ENCODE results near the gene KIF21A. TPM values are rescaled to one million over a fixed set of nuclear protein-coding genes. Genes with fewer than 3 reads are reported as not detected.

Gene KIF21A
- polyA plus RNA-seq, 2 donors, result 15.5 to 15.7 TPM

DNA sequence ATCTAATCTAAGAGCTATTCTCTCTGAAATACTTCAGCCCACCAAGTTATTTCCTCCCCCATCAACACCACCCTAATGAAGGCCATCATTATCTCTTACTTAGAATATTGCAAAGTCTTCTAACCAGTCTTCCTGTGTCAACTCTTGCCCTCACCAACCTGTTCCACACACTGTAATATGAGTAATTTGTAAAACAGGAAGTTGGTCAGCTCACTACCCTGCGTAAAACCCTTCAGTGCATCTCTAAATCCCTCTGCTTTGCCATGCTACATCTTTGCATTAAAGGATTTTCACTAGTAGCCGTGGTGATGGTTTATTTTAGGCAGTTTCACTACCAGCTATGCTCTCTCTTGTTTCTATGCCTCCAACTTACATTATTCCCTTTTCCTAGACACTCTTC lies 70.0 kb downstream of the KIF21A start:
- H3K9me3 ChIP-seq (ENCODE audit: control insufficient read depth in 2 of 2, insufficient read depth in 1 of 2, low read depth in 1 of 2, low read length in 1 of 2), result no peaks in the 10 kb centered on the region
- no peak overlapping the region for H3K4me3 ChIP-seq (ENCODE audit: low read depth in 1 of 2, low read length in 2 of 2)
- no peaks in the 10 kb centered on the region for H3K27me3 ChIP-seq (ENCODE audit: control insufficient read depth in 1 of 2, insufficient read depth in 2 of 2, low read length in 2 of 2)
- 51 to 61% methylated on average over 2 of the region's 2 CpGs for WGBS, 2 donors
- no peaks in the 10 kb centered on the region for H3K4me1 ChIP-seq (ENCODE audit: control insufficient read depth in 2 of 2, insufficient read depth in 2 of 2, low read length in 1 of 2)
- H3K36me3 ChIP-seq (ENCODE audit: control insufficient read depth in 2 of 2, insufficient read depth in 2 of 2, low read length in 1 of 2), result no peaks in the 10 kb centered on the region
- no peak overlapping the region for H3K27ac ChIP-seq (ENCODE audit: low read depth in 2 of 2, low read length in 1 of 2)

- Histone ChIP-seq H3K36me3 (ENCODE audit: control insufficient read depth in 2 of 2, insufficient read depth in 2 of 2, low read length in 1 of 2) (no peaks in the 10 kb centered on the region), H3K27ac (ENCODE audit: low read depth in 2 of 2, low read length in 1 of 2) (no peak overlapping the region), H3K27me3 (ENCODE audit: control insufficient read depth in 1 of 2, insufficient read depth in 2 of 2, low read length in 2 of 2) (no peaks in the 10 kb centered on the region), H3K9me3 (ENCODE audit: control insufficient read depth in 2 of 2, insufficient read depth in 1 of 2, low read depth in 1 of 2, low read length in 1 of 2) (no peaks in the 10 kb centered on the region), H3K4me3 (ENCODE audit: low read depth in 1 of 2, low read length in 2 of 2) (no peak overlapping the region), H3K4me1 (ENCODE audit: control insufficient read depth in 2 of 2, insufficient read depth in 2 of 2, low read length in 1 of 2) (no peaks in the 10 kb centered on the region)
- WGBS, 2 donors, result 73 to 86% methylated on average over 2 of the region's 2 CpGs
Observed at GRCh38 chr12:39372204-39372925, 70.6 kb downstream of the KIF21A start.

GRCh38 chr12:39369756-39370155 lies 73.2 kb downstream of the KIF21A start:
- H3K4me3 ChIP-seq (ENCODE audit: low read depth in 1 of 2, low read length in 2 of 2), result no peak overlapping the region
- no peaks in the 10 kb centered on the region for H3K9me3 ChIP-seq (ENCODE audit: control insufficient read depth in 2 of 2, insufficient read depth in 1 of 2, low read depth in 1 of 2, low read length in 1 of 2)
- no peak overlapping the region for H3K27ac ChIP-seq (ENCODE audit: low read depth in 2 of 2, low read length in 1 of 2)
- no peaks in the 10 kb centered on the region for H3K36me3 ChIP-seq (ENCODE audit: control insufficient read depth in 2 of 2, insufficient read depth in 2 of 2, low read length in 1 of 2)
- WGBS, 2 donors, result 64 to 82% methylated on average over 2 of the region's 2 CpGs
- H3K27me3 ChIP-seq (ENCODE audit: control insufficient read depth in 1 of 2, insufficient read depth in 2 of 2, low read length in 2 of 2), result no peaks in the 10 kb centered on the region
- H3K4me1 ChIP-seq (ENCODE audit: control insufficient read depth in 2 of 2, insufficient read depth in 2 of 2, low read length in 1 of 2), result no peaks in the 10 kb centered on the region

DNA sequence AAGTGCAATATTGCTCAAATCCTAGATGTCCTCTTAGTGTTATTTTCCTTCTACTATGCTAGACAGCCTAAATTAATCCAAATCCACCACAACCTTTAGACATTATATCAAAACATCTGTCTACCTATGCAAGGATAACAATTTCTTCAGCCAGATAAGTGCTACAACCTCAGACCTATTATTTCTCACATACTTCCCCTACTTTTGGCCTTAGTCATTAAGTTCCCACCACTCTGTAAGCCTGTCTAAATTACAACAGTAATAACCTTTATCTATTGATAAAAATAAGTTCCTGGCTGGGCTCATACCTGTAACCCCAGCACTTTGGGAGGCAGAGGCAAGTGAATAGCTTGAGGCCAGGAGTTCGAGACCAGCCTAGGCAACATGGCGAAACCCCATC lies 74.0 kb downstream of the KIF21A start:
- Histone ChIP-seq H3K27ac (ENCODE audit: low read depth in 2 of 2, low read length in 1 of 2) (no peak overlapping the region), H3K9me3 (ENCODE audit: control insufficient read depth in 2 of 2, insufficient read depth in 1 of 2, low read depth in 1 of 2, low read length in 1 of 2) (no peaks in the 10 kb centered on the region), H3K4me1 (ENCODE audit: control insufficient read depth in 2 of 2, insufficient read depth in 2 of 2, low read length in 1 of 2) (no peaks in the 10 kb centered on the region), H3K27me3 (ENCODE audit: control insufficient read depth in 1 of 2, insufficient read depth in 2 of 2, low read length in 2 of 2) (no peaks in the 10 kb centered on the region), H3K4me3 (ENCODE audit: low read depth in 1 of 2, low read length in 2 of 2) (no peak overlapping the region), H3K36me3 (ENCODE audit: control insufficient read depth in 2 of 2, insufficient read depth in 2 of 2, low read length in 1 of 2) (no peaks in the 10 kb centered on the region)
- 95 to 96% methylated on average over 2 of the region's 2 CpGs for WGBS, 2 donors

DNA sequence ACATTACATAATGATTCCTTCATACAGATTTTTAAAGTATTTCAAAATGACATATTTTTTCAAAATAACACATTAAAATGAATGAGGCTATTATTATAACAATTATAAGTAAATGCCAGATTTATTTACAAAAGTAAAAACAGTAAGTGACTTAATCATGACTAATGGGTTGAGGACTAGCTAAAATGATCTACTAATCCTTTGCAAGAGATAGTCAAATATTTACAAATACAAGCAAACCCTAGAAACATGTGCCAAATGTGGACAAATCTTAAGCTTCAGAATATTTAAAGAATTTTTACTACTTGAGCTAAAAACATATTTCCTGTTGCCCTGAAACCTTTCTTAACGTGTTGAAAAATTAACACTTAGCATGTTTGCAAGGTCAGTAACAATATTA lies 74.8 kb downstream of the KIF21A start:
- H3K36me3 ChIP-seq (ENCODE audit: control insufficient read depth in 2 of 2, insufficient read depth in 2 of 2, low read length in 1 of 2), result no peaks in the 10 kb centered on the region
- 27 to 29% methylated on average over 1 of the region's 1 CpG for WGBS, 2 donors
- H3K4me3 ChIP-seq (ENCODE audit: low read depth in 1 of 2, low read length in 2 of 2), result no peak overlapping the region
- H3K9me3 ChIP-seq (ENCODE audit: control insufficient read depth in 2 of 2, insufficient read depth in 1 of 2, low read depth in 1 of 2, low read length in 1 of 2), result no peaks in the 10 kb centered on the region
- H3K27ac ChIP-seq (ENCODE audit: low read depth in 2 of 2, low read length in 1 of 2), result no peak overlapping the region
- no peaks in the 10 kb centered on the region for H3K27me3 ChIP-seq (ENCODE audit: control insufficient read depth in 1 of 2, insufficient read depth in 2 of 2, low read length in 2 of 2)
- H3K4me1 ChIP-seq (ENCODE audit: control insufficient read depth in 2 of 2, insufficient read depth in 2 of 2, low read length in 1 of 2), result no peaks in the 10 kb centered on the region

DNA sequence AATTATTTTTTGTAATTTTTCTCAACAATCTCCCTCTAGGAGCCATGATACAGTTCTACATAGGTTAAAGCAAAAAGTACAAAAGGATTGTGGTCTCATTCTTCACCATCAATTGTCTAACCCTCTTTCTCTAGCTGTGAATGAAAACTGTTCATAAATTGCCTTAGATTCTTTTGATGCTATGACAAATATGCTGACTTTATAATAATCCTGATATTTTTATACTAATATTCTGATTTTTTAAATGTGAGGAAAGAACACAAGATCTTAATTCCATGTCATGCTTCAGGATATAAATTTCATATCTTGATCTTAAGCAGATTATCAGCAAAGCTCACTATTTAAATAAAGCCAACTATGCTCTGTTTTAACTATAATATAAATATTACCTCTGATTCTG lies 75.4 kb downstream of the KIF21A start:
- Histone ChIP-seq H3K36me3 (ENCODE audit: control insufficient read depth in 2 of 2, insufficient read depth in 2 of 2, low read length in 1 of 2) (no peaks in the 10 kb centered on the region), H3K27ac (ENCODE audit: low read depth in 2 of 2, low read length in 1 of 2) (no peak overlapping the region), H3K9me3 (ENCODE audit: control insufficient read depth in 2 of 2, insufficient read depth in 1 of 2, low read depth in 1 of 2, low read length in 1 of 2) (no peaks in the 10 kb centered on the region), H3K27me3 (ENCODE audit: control insufficient read depth in 1 of 2, insufficient read depth in 2 of 2, low read length in 2 of 2) (no peaks in the 10 kb centered on the region), H3K4me1 (ENCODE audit: control insufficient read depth in 2 of 2, insufficient read depth in 2 of 2, low read length in 1 of 2) (no peaks in the 10 kb centered on the region), H3K4me3 (ENCODE audit: low read depth in 1 of 2, low read length in 2 of 2) (no peak overlapping the region)

DNA sequence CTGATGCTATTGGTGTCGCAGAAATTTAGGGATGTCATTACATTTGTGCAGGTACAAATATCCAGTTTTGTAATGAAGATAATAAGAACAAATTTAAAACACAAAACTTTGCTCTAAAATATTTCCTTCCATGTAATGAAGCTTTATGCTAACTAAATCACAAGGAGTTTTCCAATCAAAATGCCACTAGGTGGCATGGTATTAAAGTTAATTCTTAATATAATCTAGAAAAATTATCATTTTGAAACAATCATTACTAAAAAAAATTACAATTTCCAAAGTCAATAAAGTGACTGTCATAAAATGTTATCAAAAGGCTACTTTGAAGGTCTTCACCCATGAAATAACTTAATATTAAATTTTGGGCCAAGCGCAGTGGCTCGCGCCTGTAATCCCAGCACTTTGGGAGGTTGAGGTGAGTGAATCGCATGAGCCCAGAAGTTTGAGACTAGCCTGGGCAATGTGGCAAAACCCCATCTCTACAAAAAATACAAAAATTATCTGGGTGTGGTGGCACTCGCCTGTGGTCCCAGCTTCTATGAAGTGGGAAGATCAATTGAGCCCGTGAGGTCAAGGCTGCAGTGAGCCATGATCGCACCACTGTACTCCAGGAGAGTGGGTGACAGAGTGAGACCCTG lies 77.4 kb downstream of the KIF21A start:
- no peaks in the 10 kb centered on the region for H3K27me3 ChIP-seq (ENCODE audit: control insufficient read depth in 1 of 2, insufficient read depth in 2 of 2, low read length in 2 of 2)
- no peak overlapping the region for H3K4me3 ChIP-seq (ENCODE audit: low read depth in 1 of 2, low read length in 2 of 2)
- no peaks in the 10 kb centered on the region for H3K9me3 ChIP-seq (ENCODE audit: control insufficient read depth in 2 of 2, insufficient read depth in 1 of 2, low read depth in 1 of 2, low read length in 1 of 2)
- no peaks in the 10 kb centered on the region for H3K36me3 ChIP-seq (ENCODE audit: control insufficient read depth in 2 of 2, insufficient read depth in 2 of 2, low read length in 1 of 2)
- no peak overlapping the region for H3K27ac ChIP-seq (ENCODE audit: low read depth in 2 of 2, low read length in 1 of 2)
- WGBS, 2 donors, result 98 to 99% methylated on average over 8 of the region's 8 CpGs
- no peaks in the 10 kb centered on the region for H3K4me1 ChIP-seq (ENCODE audit: control insufficient read depth in 2 of 2, insufficient read depth in 2 of 2, low read length in 1 of 2)

GRCh38 chr12:39364196-39364595 lies 78.7 kb downstream of the KIF21A start:
- Histone ChIP-seq H3K9me3 (ENCODE audit: control insufficient read depth in 2 of 2, insufficient read depth in 1 of 2, low read depth in 1 of 2, low read length in 1 of 2) (no peaks in the 10 kb centered on the region), H3K36me3 (ENCODE audit: control insufficient read depth in 2 of 2, insufficient read depth in 2 of 2, low read length in 1 of 2) (no peaks in the 10 kb centered on the region), H3K27me3 (ENCODE audit: control insufficient read depth in 1 of 2, insufficient read depth in 2 of 2, low read length in 2 of 2) (no peaks in the 10 kb centered on the region), H3K4me1 (ENCODE audit: control insufficient read depth in 2 of 2, insufficient read depth in 2 of 2, low read length in 1 of 2) (no peaks in the 10 kb centered on the region), H3K27ac (ENCODE audit: low read depth in 2 of 2, low read length in 1 of 2) (no peak overlapping the region), H3K4me3 (ENCODE audit: low read depth in 1 of 2, low read length in 2 of 2) (no peak overlapping the region)
- WGBS, 2 donors, result 86 to 92% methylated on average over 2 of the region's 2 CpGs

GRCh38 chr12:39359645-39360044 lies 83.3 kb downstream of the KIF21A start:
- no peaks in the 10 kb centered on the region for H3K4me1 ChIP-seq (ENCODE audit: control insufficient read depth in 2 of 2, insufficient read depth in 2 of 2, low read length in 1 of 2)
- no peaks in the 10 kb centered on the region for H3K27me3 ChIP-seq (ENCODE audit: control insufficient read depth in 1 of 2, insufficient read depth in 2 of 2, low read length in 2 of 2)
- H3K27ac ChIP-seq (ENCODE audit: low read depth in 2 of 2, low read length in 1 of 2), result no peak overlapping the region
- H3K36me3 ChIP-seq (ENCODE audit: control insufficient read depth in 2 of 2, insufficient read depth in 2 of 2, low read length in 1 of 2), result no peaks in the 10 kb centered on the region
- no peak overlapping the region for H3K4me3 ChIP-seq (ENCODE audit: low read depth in 1 of 2, low read length in 2 of 2)
- WGBS, 2 donors, result 71 to 87% methylated on average over 2 of the region's 2 CpGs
- no peaks in the 10 kb centered on the region for H3K9me3 ChIP-seq (ENCODE audit: control insufficient read depth in 2 of 2, insufficient read depth in 1 of 2, low read depth in 1 of 2, low read length in 1 of 2)

DNA sequence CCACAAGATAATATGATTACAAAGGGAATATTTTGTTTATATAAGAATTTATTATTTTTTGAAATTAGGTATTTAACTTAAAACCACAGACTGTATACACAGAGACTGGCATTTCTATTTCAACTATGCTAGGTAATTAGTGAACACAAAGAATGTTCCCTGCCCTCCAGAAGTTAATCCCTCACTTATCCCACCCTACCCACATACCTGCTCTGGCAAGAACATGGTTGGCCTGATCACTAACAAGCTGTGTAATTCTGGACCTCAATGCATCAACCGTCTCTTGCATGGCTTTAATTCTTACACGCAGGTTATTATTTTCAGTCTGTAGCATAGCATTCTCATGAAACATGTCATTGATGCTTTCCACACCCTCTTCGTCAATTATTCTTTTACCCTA lies 85.9 kb downstream of the KIF21A start:
- no peak overlapping the region for H3K27ac ChIP-seq (ENCODE audit: low read depth in 2 of 2, low read length in 1 of 2)
- no peaks in the 10 kb centered on the region for H3K36me3 ChIP-seq (ENCODE audit: control insufficient read depth in 2 of 2, insufficient read depth in 2 of 2, low read length in 1 of 2)
- no peaks in the 10 kb centered on the region for H3K27me3 ChIP-seq (ENCODE audit: control insufficient read depth in 1 of 2, insufficient read depth in 2 of 2, low read length in 2 of 2)
- no peaks in the 10 kb centered on the region for H3K9me3 ChIP-seq (ENCODE audit: control insufficient read depth in 2 of 2, insufficient read depth in 1 of 2, low read depth in 1 of 2, low read length in 1 of 2)
- no peaks in the 10 kb centered on the region for H3K4me1 ChIP-seq (ENCODE audit: control insufficient read depth in 2 of 2, insufficient read depth in 2 of 2, low read length in 1 of 2)
- no peak overlapping the region for H3K4me3 ChIP-seq (ENCODE audit: low read depth in 1 of 2, low read length in 2 of 2)
- WGBS, 2 donors, result 61 to 79% methylated on average over 3 of the region's 3 CpGs
